ENCODE results near the gene SUSD4.

DNA sequence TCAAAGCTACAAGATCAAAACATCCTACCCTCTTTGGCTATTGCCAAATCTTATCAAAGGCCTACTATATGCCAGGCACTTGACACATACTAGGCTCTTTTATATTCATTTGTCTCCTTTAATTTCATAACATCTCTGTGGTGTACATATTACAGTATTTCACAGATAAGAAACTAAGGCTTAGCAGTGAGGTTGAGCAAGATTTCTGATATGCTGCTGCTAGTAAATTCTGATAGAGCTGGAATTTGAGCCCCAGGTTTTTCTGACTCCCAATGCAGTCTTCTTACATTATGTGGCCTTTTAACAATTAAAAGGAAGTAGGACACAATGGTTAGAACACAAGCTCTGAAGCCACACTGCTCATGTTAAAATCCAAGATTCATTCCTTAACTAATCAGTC, 46.1 kb upstream of the SUSD4 start:
- TF ChIP-seq POLR2A (IDR thresholded peaks at IDR 0.05; ENCODE audit: low read depth) = no peak
- TF ChIP-seq, protein P1, sequence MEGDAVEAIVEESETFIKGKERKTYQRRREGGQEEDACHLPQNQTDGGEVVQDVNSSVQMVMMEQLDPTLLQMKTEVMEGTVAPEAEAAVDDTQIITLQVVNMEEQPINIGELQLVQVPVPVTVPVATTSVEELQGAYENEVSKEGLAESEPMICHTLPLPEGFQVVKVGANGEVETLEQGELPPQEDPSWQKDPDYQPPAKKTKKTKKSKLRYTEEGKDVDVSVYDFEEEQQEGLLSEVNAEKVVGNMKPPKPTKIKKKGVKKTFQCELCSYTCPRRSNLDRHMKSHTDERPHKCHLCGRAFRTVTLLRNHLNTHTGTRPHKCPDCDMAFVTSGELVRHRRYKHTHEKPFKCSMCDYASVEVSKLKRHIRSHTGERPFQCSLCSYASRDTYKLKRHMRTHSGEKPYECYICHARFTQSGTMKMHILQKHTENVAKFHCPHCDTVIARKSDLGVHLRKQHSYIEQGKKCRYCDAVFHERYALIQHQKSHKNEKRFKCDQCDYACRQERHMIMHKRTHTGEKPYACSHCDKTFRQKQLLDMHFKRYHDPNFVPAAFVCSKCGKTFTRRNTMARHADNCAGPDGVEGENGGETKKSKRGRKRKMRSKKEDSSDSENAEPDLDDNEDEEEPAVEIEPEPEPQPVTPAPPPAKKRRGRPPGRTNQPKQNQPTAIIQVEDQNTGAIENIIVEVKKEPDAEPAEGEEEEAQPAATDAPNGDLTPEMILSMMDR (IDR thresholded peaks at IDR 0.05) = no peak
